IPS-20b (cell line): ENCODE results near the gene UCN.
A peak's percentile ranks its signal among the peaks of the same experiment; 100 is the strongest.
"Not testable (repeated sequence)": the region's sequence is repeated elsewhere in the genome, so short reads cannot be mapped to it uniquely, and the experiment has no call there.

Experiments
- H3K27ac ChIP-seq: one replicate; pipeline ENCODE4 v1.5.1; 2013; ENCODE audit warnings: low read length
- H3K27me3 ChIP-seq: 2 replicates; pipeline ENCODE4 v1.6.1; 2013; ENCODE audit warnings: mild to moderate bottlenecking, low read length, inconsistent platforms; ENCODE audit not compliant: insufficient read depth
- H3K36me3 ChIP-seq: 2 replicates; pipeline ENCODE4 v1.6.1; 2013; ENCODE audit warnings: low read depth, mild to moderate bottlenecking, inconsistent platforms, low read length, moderate library complexity; ENCODE audit not compliant: insufficient read depth
- H3K4me1 ChIP-seq: 2 replicates; pipeline ENCODE4 v1.6.1; 2013; ENCODE audit warnings: mild to moderate bottlenecking, control low read depth, inconsistent platforms, low read length, moderate library complexity; ENCODE audit not compliant: insufficient read depth
- H3K4me3 ChIP-seq: 2 replicates; pipeline ENCODE4 v1.5.1; 2013; ENCODE audit warnings: mild to moderate bottlenecking, low read length, inconsistent platforms
- H3K9ac ChIP-seq: 2 replicates; pipeline ENCODE4 v1.6.1; 2013; ENCODE audit warnings: low read depth, mild to moderate bottlenecking, inconsistent platforms, low read length, moderate library complexity
- H3K9me3 ChIP-seq: 2 replicates; pipeline ENCODE4 v1.6.1; 2013; ENCODE audit warnings: mild to moderate bottlenecking, low read depth, low read length, inconsistent platforms; ENCODE audit not compliant: insufficient read depth

The UCN gene

GRCh38 chr2:27335311-27335710 is 27.1 kb upstream of the UCN start:
- Histone ChIP-seq H3K36me3 (peaks cover 83% of the 10 kb centered on the region), H3K27me3 (no peaks in the 10 kb centered on the region), H3K4me3 (no peak overlapping the region), H3K9me3 (no peaks in the 10 kb centered on the region), H3K27ac (no peak overlapping the region), H3K9ac (no peak overlapping the region), H3K4me1 (no peaks in the 10 kb centered on the region)

- no peak overlapping the region for H3K9ac ChIP-seq
- H3K27ac ChIP-seq, result no peak overlapping the region
- H3K4me3 ChIP-seq, result no peak overlapping the region
- H3K36me3 ChIP-seq, result peaks cover 40% of the 10 kb centered on the region
- H3K4me1 ChIP-seq, result peaks cover 10% of the 10 kb centered on the region
- H3K9me3 ChIP-seq, result no peaks in the 10 kb centered on the region
- no peaks in the 10 kb centered on the region for H3K27me3 ChIP-seq
Measured at GRCh38 chr2:27324720-27325119, 16.5 kb upstream of the UCN start.

GRCh38 chr2:27323596-27324285 is 15.5 kb upstream of the UCN start:
- H3K4me1 ChIP-seq, result peaks cover 10% of the 10 kb centered on the region
- peaks cover 30% of the 10 kb centered on the region for H3K36me3 ChIP-seq
- H3K27ac ChIP-seq, result peak overlapping the region; percentile 99
- peak overlapping the region; percentile 100 for H3K9ac ChIP-seq
- H3K9me3 ChIP-seq, result no peaks in the 10 kb centered on the region
- H3K27me3 ChIP-seq, result no peaks in the 10 kb centered on the region
- H3K4me3 ChIP-seq, result peak overlapping the region; percentile 99

- Histone ChIP-seq H3K9me3 (no peaks in the 10 kb centered on the region), H3K36me3 (peaks cover 22% of the 10 kb centered on the region), H3K9ac (peak within 1 kb of the TSS; percentile 100), H3K4me3 (peak within 1 kb of the TSS; percentile 99), H3K27ac (peak within 1 kb of the TSS; percentile 99), H3K27me3 (no peaks in the 10 kb centered on the region), H3K4me1 (peaks cover 10% of the 10 kb centered on the region)
Measured at GRCh38 chr2:27322766-27323595, 14.7 kb upstream of the UCN start, which contains the start of gene MPV17. Gene MPV17, minus strand, starts transcription at chr2:27323097. Its CDS starts 580 bp downstream, at chr2:27322517.

GRCh38 chr2:27322301-27322765 is 14.1 kb upstream of the UCN start:
- Histone ChIP-seq H3K9ac (peak overlapping the region; percentile 100), H3K36me3 (peaks cover 19% of the 10 kb centered on the region), H3K4me3 (peak overlapping the region; percentile 99), H3K4me1 (peaks cover 10% of the 10 kb centered on the region), H3K27ac (peak overlapping the region; percentile 86), H3K9me3 (no peaks in the 10 kb centered on the region), H3K27me3 (no peaks in the 10 kb centered on the region)

GRCh38 chr2:27320958-27321543 is 12.8 kb upstream of the UCN start:
- H3K27me3 ChIP-seq, result no peaks in the 10 kb centered on the region
- H3K27ac ChIP-seq, result no peak overlapping the region
- no peak overlapping the region for H3K9ac ChIP-seq
- peaks cover 15% of the 10 kb centered on the region for H3K4me1 ChIP-seq
- no peaks in the 10 kb centered on the region for H3K9me3 ChIP-seq
- no peak overlapping the region; the same call in 1 of the 2 replicates for H3K4me3 ChIP-seq
- H3K36me3 ChIP-seq, result peaks cover 6% of the 10 kb centered on the region; the same call in 1 of the 2 replicates

- not testable (repeated sequence) for H3K9ac ChIP-seq, H3K36me3 ChIP-seq, H3K27ac ChIP-seq, H3K4me3 ChIP-seq, H3K27me3 ChIP-seq, H3K9me3 ChIP-seq
- peaks cover 18% of the 10 kb centered on the region for H3K4me1 ChIP-seq
Measured at GRCh38 chr2:27319839-27320238, 11.6 kb upstream of the UCN start.

- Histone ChIP-seq H3K27ac (no peak overlapping the region), H3K4me3 (no peak overlapping the region), H3K9me3 (no peaks in the 10 kb centered on the region), H3K36me3 (no peaks in the 10 kb centered on the region), H3K27me3 (no peaks in the 10 kb centered on the region), H3K4me1 (peaks cover 14% of the 10 kb centered on the region), H3K9ac (no peak overlapping the region)
Measured at GRCh38 chr2:27316655-27317412, 8.6 kb upstream of the UCN start.

- Histone ChIP-seq H3K9ac (no peak overlapping the region), H3K36me3 (no peaks in the 10 kb centered on the region), H3K9me3 (no peaks in the 10 kb centered on the region), H3K4me1 (peaks cover 8% of the 10 kb centered on the region), H3K4me3 (no peak overlapping the region), H3K27me3 (no peaks in the 10 kb centered on the region), H3K27ac (no peak overlapping the region)
Measured at GRCh38 chr2:27315122-27315521, 6.9 kb upstream of the UCN start.

- no peaks in the 10 kb centered on the region for H3K9me3 ChIP-seq
- H3K36me3 ChIP-seq, result no peaks in the 10 kb centered on the region; the same call in 1 of the 2 replicates
- H3K4me3 ChIP-seq, result no peak overlapping the region
- peaks cover 2% of the 10 kb centered on the region; the same call in 1 of the 2 replicates for H3K27me3 ChIP-seq
- no peak overlapping the region for H3K9ac ChIP-seq
- no peak overlapping the region for H3K27ac ChIP-seq
- H3K4me1 ChIP-seq, result peaks cover 8% of the 10 kb centered on the region
Measured at GRCh38 chr2:27314709-27315108, 6.5 kb upstream of the UCN start.
